ENCODE data around the gene NEDD4L. TPM values are rescaled to one million over a fixed set of nuclear protein-coding genes. Genes with fewer than 3 reads are reported as not detected.

The NEDD4L gene
- total and polyA plus RNA-seq, 9 donors, result 24.8 to 43.1 (median 34.0) TPM

GRCh38 chr18:58239879-58240278 is 195.9 kb downstream of the NEDD4L start:
- Histone ChIP-seq H3K27ac (ENCODE audit: low read length) (no peak overlapping the region), H3K4me1 (ENCODE audit: control insufficient read depth, insufficient read depth, low read length) (peaks cover 3% of the 10 kb centered on the region), H3K9me3 (replicated peaks; ENCODE audit: control insufficient read depth, low read depth, low read length) (no peaks in the 10 kb centered on the region), H3K27me3 (ENCODE audit: control insufficient read depth, insufficient read depth, low read length) (no peaks in the 10 kb centered on the region), H3K4me3 (ENCODE audit: low read length) (no peak overlapping the region), H3K36me3 (ENCODE audit: control insufficient read depth, insufficient read depth, low read length) (no peaks in the 10 kb centered on the region)
- 80% methylated on average over 1 of the region's 1 CpG for WGBS (ENCODE audit: insufficient coverage)
- DNase-seq, result peak; percentile 53

DNA sequence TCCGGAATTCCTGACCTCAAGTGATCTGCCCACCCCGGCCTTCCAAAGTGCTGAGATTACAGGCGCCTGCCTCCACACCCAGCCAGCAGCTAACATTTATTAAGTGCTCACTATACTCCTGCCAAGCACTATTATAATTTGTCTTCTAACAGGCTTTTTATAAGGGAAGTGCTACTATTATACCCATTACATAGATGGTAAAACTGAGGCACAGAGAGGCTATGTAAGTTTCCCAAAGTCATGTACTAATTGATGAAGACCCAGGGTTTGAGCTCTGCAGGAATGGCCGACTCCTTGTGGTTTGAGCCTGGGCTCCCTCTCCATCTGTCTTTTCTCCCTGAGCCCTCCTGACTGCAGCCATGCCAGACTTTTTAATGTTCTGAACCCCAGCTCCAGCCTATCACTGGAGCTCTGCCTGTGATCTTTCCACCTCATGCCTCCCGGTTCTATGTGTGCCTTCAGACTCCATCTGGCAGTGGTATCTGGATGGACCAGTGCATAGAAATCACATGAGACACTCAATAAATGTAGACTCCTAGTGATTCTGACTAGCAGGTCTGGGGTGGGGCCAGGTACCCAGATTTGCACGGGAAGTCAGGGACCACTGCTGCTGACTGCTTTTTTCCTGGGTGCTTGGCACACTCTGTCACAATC is 197.1 kb downstream of the NEDD4L start:
- peaks cover 3% of the 10 kb centered on the region for H3K4me1 ChIP-seq (ENCODE audit: control insufficient read depth, insufficient read depth, low read length)
- no peak for DNase-seq

GRCh38 chr18:58241877-58242276 is 197.9 kb downstream of the NEDD4L start:
- H3K4me1 ChIP-seq (ENCODE audit: control insufficient read depth, insufficient read depth, low read length), result peaks cover 3% of the 10 kb centered on the region
- 43% methylated on average over 5 of the region's 6 CpGs for WGBS (ENCODE audit: insufficient coverage)
- peak; percentile 55 for DNase-seq
- no peaks in the 10 kb centered on the region for H3K9me3 ChIP-seq (replicated peaks; ENCODE audit: control insufficient read depth, low read depth, low read length)
- no peak overlapping the region for H3K27ac ChIP-seq (ENCODE audit: low read length)
- H3K27me3 ChIP-seq (ENCODE audit: control insufficient read depth, insufficient read depth, low read length), result no peaks in the 10 kb centered on the region
- no peak overlapping the region for H3K4me3 ChIP-seq (ENCODE audit: low read length)
- no peaks in the 10 kb centered on the region for H3K36me3 ChIP-seq (ENCODE audit: control insufficient read depth, insufficient read depth, low read length)

More for the DNA sequence above, 197.1 kb downstream of the NEDD4L start:
- Histone ChIP-seq H3K9me3 (replicated peaks; ENCODE audit: control insufficient read depth, low read depth, low read length) (no peaks in the 10 kb centered on the region), H3K27me3 (ENCODE audit: control insufficient read depth, insufficient read depth, low read length) (no peaks in the 10 kb centered on the region), H3K4me3 (ENCODE audit: low read length) (no peak overlapping the region), H3K27ac (ENCODE audit: low read length) (no peak overlapping the region), H3K36me3 (ENCODE audit: control insufficient read depth, insufficient read depth, low read length) (no peaks in the 10 kb centered on the region)
- 77% methylated on average over 2 of the region's 6 CpGs for WGBS (ENCODE audit: insufficient coverage)

- Histone ChIP-seq H3K9me3 (replicated peaks; ENCODE audit: control insufficient read depth, low read depth, low read length) (no peaks in the 10 kb centered on the region), H3K4me1 (ENCODE audit: control insufficient read depth, insufficient read depth, low read length) (peaks cover 8% of the 10 kb centered on the region), H3K27ac (ENCODE audit: low read length) (no peak overlapping the region), H3K4me3 (ENCODE audit: low read length) (no peak overlapping the region), H3K36me3 (ENCODE audit: control insufficient read depth, insufficient read depth, low read length) (no peaks in the 10 kb centered on the region), H3K27me3 (ENCODE audit: control insufficient read depth, insufficient read depth, low read length) (no peaks in the 10 kb centered on the region)
- 98% methylated on average over 7 of the region's 12 CpGs for WGBS (ENCODE audit: insufficient coverage)
- DNase-seq, result no peak
Observed at GRCh38 chr18:58242435-58242834, 198.4 kb downstream of the NEDD4L start.

GRCh38 chr18:58242968-58243367 is 198.9 kb downstream of the NEDD4L start:
- 80% methylated on average over 4 of the region's 5 CpGs for WGBS (ENCODE audit: insufficient coverage)
- Histone ChIP-seq H3K27ac (ENCODE audit: low read length) (no peak overlapping the region), H3K36me3 (ENCODE audit: control insufficient read depth, insufficient read depth, low read length) (no peaks in the 10 kb centered on the region), H3K4me3 (ENCODE audit: low read length) (no peak overlapping the region), H3K27me3 (ENCODE audit: control insufficient read depth, insufficient read depth, low read length) (no peaks in the 10 kb centered on the region), H3K9me3 (replicated peaks; ENCODE audit: control insufficient read depth, low read depth, low read length) (no peaks in the 10 kb centered on the region), H3K4me1 (ENCODE audit: control insufficient read depth, insufficient read depth, low read length) (peaks cover 11% of the 10 kb centered on the region)
- DNase-seq, result no peak

- 86% methylated on average over 1 of the region's 5 CpGs for WGBS (ENCODE audit: insufficient coverage)
- DNase-seq, result no peak
- Histone ChIP-seq H3K27me3 (ENCODE audit: control insufficient read depth, insufficient read depth, low read length) (no peaks in the 10 kb centered on the region), H3K27ac (ENCODE audit: low read length) (no peak overlapping the region), H3K4me1 (ENCODE audit: control insufficient read depth, insufficient read depth, low read length) (peaks cover 11% of the 10 kb centered on the region), H3K36me3 (ENCODE audit: control insufficient read depth, insufficient read depth, low read length) (no peaks in the 10 kb centered on the region), H3K4me3 (ENCODE audit: low read length) (no peak overlapping the region), H3K9me3 (replicated peaks; ENCODE audit: control insufficient read depth, low read depth, low read length) (no peaks in the 10 kb centered on the region)
Observed at GRCh38 chr18:58243401-58243800, 199.4 kb downstream of the NEDD4L start.

- DNase-seq, result peak; percentile 53
- H3K27ac ChIP-seq (ENCODE audit: low read length), result peak overlapping the region; percentile 79
- H3K4me3 ChIP-seq (ENCODE audit: low read length), result no peak overlapping the region
Observed at GRCh38 chr18:58247363-58247834, 203.4 kb downstream of the NEDD4L start.

DNA sequence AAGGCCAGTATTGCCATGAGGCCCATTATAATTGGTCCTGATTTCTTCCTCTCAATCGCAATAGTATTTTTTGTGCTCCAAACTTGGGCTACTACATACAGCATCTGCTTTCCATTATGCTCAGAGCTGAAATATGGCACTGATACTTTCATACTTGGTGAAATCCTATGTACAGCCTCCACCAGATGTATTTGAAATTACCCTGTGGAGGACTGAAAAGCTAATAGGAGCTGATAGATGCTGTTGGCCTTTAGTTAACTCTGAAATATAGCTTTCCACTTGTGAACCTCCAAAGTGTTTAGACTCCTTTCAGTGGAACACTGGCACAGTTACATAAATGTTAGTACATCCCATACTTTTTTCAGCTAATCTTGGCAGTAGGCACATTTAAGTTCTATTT is 205.7 kb downstream of the NEDD4L start:
- H3K4me3 ChIP-seq (ENCODE audit: low read length), result no peak overlapping the region
- H3K9me3 ChIP-seq (replicated peaks; ENCODE audit: control insufficient read depth, low read depth, low read length), result no peaks in the 10 kb centered on the region
- DNase-seq, result peak; percentile 95
- H3K4me1 ChIP-seq (ENCODE audit: control insufficient read depth, insufficient read depth, low read length), result peaks cover 11% of the 10 kb centered on the region
- no CpG with 5 or more reads among the region's 1 CpG for WGBS (ENCODE audit: insufficient coverage)
- H3K36me3 ChIP-seq (ENCODE audit: control insufficient read depth, insufficient read depth, low read length), result no peaks in the 10 kb centered on the region
- H3K27me3 ChIP-seq (ENCODE audit: control insufficient read depth, insufficient read depth, low read length), result no peaks in the 10 kb centered on the region
- H3K27ac ChIP-seq (ENCODE audit: low read length), result no peak overlapping the region

More at GRCh38 chr18:58247363-58247834, 203.4 kb downstream of the NEDD4L start:
- Histone ChIP-seq H3K4me1 (ENCODE audit: control insufficient read depth, insufficient read depth, low read length) (peaks cover 11% of the 10 kb centered on the region), H3K27me3 (ENCODE audit: control insufficient read depth, insufficient read depth, low read length) (no peaks in the 10 kb centered on the region), H3K9me3 (replicated peaks; ENCODE audit: control insufficient read depth, low read depth, low read length) (no peaks in the 10 kb centered on the region), H3K36me3 (ENCODE audit: control insufficient read depth, insufficient read depth, low read length) (no peaks in the 10 kb centered on the region)
- WGBS (ENCODE audit: insufficient coverage), result 31% methylated on average over 18 of the region's 20 CpGs

GRCh38 chr18:58251416-58251815 is 207.4 kb downstream of the NEDD4L start:
- Histone ChIP-seq H3K27ac (ENCODE audit: low read length) (no peak overlapping the region), H3K9me3 (replicated peaks; ENCODE audit: control insufficient read depth, low read depth, low read length) (no peaks in the 10 kb centered on the region), H3K4me3 (ENCODE audit: low read length) (no peak overlapping the region), H3K4me1 (ENCODE audit: control insufficient read depth, insufficient read depth, low read length) (peaks cover 11% of the 10 kb centered on the region), H3K27me3 (ENCODE audit: control insufficient read depth, insufficient read depth, low read length) (no peaks in the 10 kb centered on the region), H3K36me3 (ENCODE audit: control insufficient read depth, insufficient read depth, low read length) (no peaks in the 10 kb centered on the region)
- no peak for DNase-seq
- WGBS (ENCODE audit: insufficient coverage), result no CpG with 5 or more reads among the region's 2 CpGs

DNA sequence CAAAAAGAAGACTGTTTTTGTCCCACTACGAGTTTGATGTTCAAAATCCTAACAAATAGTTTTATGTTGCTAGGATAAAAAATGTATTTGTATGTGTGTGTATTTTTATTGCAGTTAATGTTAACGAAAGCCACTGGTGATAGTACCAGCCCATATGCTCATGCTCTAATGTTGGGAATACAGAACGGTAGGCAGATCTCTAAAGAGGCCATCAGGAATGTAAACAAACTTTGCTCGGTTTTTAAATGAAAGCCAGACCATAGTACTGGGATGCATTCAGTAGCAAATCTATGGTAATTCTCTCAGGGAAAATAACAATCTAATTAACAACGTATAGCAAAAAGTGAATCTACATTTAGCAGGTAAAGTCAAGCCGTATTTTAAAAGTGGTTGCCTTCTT is 208.1 kb downstream of the NEDD4L start:
- H3K4me1 ChIP-seq (ENCODE audit: control insufficient read depth, insufficient read depth, low read length), result peaks cover 9% of the 10 kb centered on the region
- H3K36me3 ChIP-seq (ENCODE audit: control insufficient read depth, insufficient read depth, low read length), result no peaks in the 10 kb centered on the region
- no peaks in the 10 kb centered on the region for H3K9me3 ChIP-seq (replicated peaks; ENCODE audit: control insufficient read depth, low read depth, low read length)
- 71% methylated on average over 1 of the region's 6 CpGs for WGBS (ENCODE audit: insufficient coverage)
- H3K27me3 ChIP-seq (ENCODE audit: control insufficient read depth, insufficient read depth, low read length), result no peaks in the 10 kb centered on the region
- no peak overlapping the region for H3K27ac ChIP-seq (ENCODE audit: low read length)
- no peak for DNase-seq
- no peak overlapping the region for H3K4me3 ChIP-seq (ENCODE audit: low read length)
